Upper lobe of right lung (tissue), 1 donor: ENCODE measurements around the gene TBC1D13. TPM values are rescaled to one million over a fixed set of nuclear protein-coding genes. Genes with fewer than 3 reads are reported as not detected.
"Not testable (repeated sequence)": the region's sequence is repeated elsewhere in the genome, so short reads cannot be mapped to it uniquely, and the experiment has no call there.

Experiments
- ATAC-seq: fragments of 200-7000 bp; cut with Tn5 transposase; one replicate; pipeline ENCODE4 v1.9.1; 2020; ENCODE audit warnings: mild to moderate bottlenecking, moderate library complexity
- DNase-seq: peaks from one replicate; pipeline ENCODE4 v3.0.0-alpha.2; 2020
- H3K27ac ChIP-seq: fragments of 200-600 bp; one replicate; pipeline ENCODE4 v1.8.0; 2022
- H3K27me3 ChIP-seq: fragments of 200-600 bp; one replicate; pipeline ENCODE4 v1.8.0; 2022; ENCODE audit warnings: mild to moderate bottlenecking
- H3K36me3 ChIP-seq: fragments of 200-600 bp; one replicate; pipeline ENCODE4 v1.8.0; 2022
- H3K4me1 ChIP-seq: fragments of 200-600 bp; one replicate; pipeline ENCODE4 v1.8.0; 2022
- H3K4me3 ChIP-seq: fragments of 200-600 bp; one replicate; pipeline ENCODE4 v1.8.0; 2022; ENCODE audit warnings: mild to moderate bottlenecking
- H3K9me3 ChIP-seq: fragments of 200-600 bp; one replicate; pipeline ENCODE4 v1.8.0; 2022
- intact Hi-C: fragments of 100-400 bp; cut with DNase I; formaldehyde crosslinking; loops from one replicate; pipeline ENCODE4 v1.11.0; 2022
- total RNA-seq: library from RNA; stranded (reverse); fragmentation: NEBNext Ultra II Directional; extraction: Animal tissue kit (Norgen Biotek cat#: 25700); gene quantifications from one replicate; pipeline ENCODE4 v1.2.1, GENCODE V29; 2021
- TF ChIP-seq, protein P1 (sequence below): fragments of 200-600 bp; IDR thresholded peaks from one replicate; pipeline ENCODE4 v1.8.0; 2022; ENCODE audit warnings: antibody characterized with exemption
- donor health status: DM: no; HTN: yes; CAD: no; lungs with severe emphysema.

TBC1D13 gene
- total RNA-seq, 1 donor from 2014 or later, result 27.1 TPM

DNA sequence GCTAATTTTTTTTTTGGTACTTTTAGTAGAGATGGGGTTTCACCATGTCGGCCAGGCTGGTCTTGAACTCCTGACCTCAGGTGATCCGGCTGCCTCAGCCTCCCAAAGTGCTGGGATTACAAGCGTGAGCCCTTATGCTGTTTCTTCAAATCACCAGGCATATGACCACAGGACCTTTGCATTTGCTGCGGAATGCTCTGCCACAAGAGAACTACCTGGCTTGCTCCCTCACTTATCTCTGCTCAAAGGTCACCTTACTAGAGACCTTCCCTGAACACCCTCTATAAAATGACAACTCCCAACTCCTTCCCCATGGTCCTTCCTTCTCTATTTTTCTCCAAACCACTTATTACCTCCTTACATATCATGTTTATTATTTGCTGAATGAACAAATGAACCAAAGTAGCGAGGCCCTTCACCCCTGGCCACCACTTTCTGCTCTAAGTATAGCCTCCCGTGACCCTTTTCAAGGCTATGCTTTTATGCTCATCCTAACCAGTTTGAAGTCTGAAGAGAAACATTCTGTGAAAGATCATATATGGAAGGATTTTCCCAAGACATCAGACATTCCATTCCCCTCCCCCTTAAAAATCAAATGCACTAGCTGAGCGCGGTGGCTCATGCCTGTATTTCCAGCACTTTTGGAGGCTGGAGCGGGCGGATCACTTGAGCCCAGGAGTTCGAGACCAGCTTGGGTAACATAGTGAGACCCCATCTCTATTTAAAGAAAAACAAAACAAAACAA is 16.6 kb upstream of the TBC1D13 start:
- Histone ChIP-seq H3K4me1 (peaks cover 16% of the 10 kb centered on the region), H3K36me3 (peaks cover 10% of the 10 kb centered on the region), H3K27me3 (no peaks in the 10 kb centered on the region), H3K4me3 (peak overlapping the region; percentile 91), H3K27ac (peak overlapping the region; percentile 99), H3K9me3 (no peaks in the 10 kb centered on the region)
- ATAC-seq, result no peak
- intact Hi-C loops, result no loop called here
- DNase-seq, result no peak
- TF ChIP-seq, protein P1, sequence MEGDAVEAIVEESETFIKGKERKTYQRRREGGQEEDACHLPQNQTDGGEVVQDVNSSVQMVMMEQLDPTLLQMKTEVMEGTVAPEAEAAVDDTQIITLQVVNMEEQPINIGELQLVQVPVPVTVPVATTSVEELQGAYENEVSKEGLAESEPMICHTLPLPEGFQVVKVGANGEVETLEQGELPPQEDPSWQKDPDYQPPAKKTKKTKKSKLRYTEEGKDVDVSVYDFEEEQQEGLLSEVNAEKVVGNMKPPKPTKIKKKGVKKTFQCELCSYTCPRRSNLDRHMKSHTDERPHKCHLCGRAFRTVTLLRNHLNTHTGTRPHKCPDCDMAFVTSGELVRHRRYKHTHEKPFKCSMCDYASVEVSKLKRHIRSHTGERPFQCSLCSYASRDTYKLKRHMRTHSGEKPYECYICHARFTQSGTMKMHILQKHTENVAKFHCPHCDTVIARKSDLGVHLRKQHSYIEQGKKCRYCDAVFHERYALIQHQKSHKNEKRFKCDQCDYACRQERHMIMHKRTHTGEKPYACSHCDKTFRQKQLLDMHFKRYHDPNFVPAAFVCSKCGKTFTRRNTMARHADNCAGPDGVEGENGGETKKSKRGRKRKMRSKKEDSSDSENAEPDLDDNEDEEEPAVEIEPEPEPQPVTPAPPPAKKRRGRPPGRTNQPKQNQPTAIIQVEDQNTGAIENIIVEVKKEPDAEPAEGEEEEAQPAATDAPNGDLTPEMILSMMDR, result no peak

DNA sequence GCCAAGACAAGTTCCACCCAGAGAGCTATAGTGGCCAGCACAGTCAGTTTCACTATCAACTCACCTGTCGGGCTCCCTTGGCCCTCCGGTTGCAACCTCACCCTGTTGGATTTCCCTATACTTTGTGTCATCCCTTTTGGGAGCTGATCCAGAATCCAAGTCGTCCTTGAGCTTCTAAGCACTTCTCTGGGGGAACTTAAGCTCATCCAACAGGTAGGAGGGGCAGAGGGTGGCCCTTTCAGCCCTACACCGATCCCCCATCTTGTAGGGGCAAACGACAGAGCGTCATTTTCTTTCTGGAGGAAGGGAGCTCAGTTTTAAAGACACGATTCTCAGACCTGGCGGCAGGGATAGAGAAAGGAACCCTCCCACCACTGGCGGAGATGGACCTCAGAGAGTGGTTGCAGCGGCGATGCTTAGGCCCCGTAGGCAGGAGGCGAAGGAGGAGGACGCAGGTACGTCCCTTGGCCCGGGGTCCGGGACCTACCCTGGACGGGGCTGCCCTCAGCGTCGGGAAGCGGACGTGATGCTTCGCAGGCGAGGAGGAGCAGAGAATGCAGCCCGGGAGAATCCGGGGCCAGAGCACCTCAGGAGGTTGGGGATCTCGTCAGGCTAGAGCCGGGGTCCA is 15.8 kb upstream of the TBC1D13 start:
- TF ChIP-seq, protein P1, result no peak
- intact Hi-C loops, result no loop called here
- Histone ChIP-seq H3K36me3 (peaks cover 8% of the 10 kb centered on the region), H3K27ac (peak overlapping the region; percentile 99), H3K9me3 (no peaks in the 10 kb centered on the region), H3K27me3 (no peaks in the 10 kb centered on the region), H3K4me1 (peaks cover 16% of the 10 kb centered on the region), H3K4me3 (peak overlapping the region; percentile 91)
- ATAC-seq, result peak; percentile 45
- DNase-seq, result no peak

DNA sequence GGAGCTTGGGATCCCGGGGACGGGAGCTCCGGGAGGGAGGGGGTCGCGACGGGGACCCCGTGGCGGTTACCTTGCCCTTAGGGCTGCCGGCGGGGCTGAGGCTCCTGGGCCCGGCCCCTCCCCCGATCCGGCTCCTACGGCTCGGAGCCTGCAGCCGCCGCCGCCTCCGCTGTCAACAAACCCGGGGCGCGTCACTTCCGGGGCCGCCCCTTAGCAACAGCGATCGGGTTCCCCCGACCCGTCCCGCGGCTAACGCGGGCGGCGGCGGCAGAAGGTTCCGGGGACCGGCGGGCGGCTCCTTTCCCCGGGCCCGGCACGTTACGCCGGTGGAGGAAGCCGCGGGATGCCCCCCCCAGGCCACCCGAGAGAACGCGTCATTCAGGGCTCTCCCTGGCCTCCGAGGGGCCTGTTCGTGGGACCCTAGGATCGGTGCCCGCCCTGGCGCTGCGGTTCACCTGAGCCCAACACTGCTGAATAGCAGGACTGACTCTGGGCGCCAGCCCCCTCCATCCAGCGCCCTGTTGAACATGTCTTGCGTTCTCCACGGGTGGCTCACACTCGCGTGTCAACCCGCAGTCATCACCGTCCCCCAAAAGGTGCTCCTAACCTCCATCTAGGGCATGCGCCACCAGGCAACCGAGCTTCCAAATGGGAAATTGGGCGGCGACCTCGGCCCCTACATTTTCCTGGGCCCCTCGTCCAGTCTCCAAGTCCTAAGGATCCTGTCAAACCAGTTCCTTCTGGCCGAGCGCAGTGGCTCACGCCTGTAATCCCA is 15.1 kb upstream of the TBC1D13 start, which contains the start of gene ZER1:
Gene ZER1, minus strand, starts transcription at position 183 of the 775 bp plus-strand sequence. CDS start 16,362 bp downstream, outside the sequence.
- TF ChIP-seq, protein P1, result no peak
- Histone ChIP-seq H3K27me3 (no peaks in the 10 kb centered on the region), H3K9me3 (no peaks in the 10 kb centered on the region), H3K4me1 (peaks cover 16% of the 10 kb centered on the region), H3K4me3 (peak within 1 kb of the TSS; percentile 91), H3K36me3 (peaks cover 8% of the 10 kb centered on the region), H3K27ac (peak within 1 kb of the TSS; percentile 99)
- peak; percentile 98 for ATAC-seq
- peak; percentile 97 for DNase-seq
- intact Hi-C loops, result no loop called here

DNA sequence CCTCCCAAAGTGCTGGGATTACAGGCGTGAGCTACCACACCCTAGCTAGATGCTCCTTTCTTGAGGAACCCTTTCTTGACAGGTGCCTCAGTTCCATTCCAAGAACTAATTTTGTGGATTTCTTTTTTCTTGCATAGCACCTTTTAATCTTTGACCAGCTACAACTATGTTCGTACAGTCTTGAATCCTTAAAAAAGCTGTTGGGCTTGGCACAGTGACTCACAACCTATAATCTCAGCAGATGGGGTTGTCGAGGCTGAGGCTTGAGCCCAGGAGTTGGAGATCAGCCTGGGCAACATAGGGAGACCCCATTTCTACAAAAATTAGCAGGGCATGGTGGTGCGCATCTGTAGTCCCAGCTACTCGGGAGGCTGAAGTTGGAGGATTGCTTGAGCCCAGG is 14.0 kb upstream of the TBC1D13 start:
- ATAC-seq (no peak), DNase-seq (no peak)
- Histone ChIP-seq H3K36me3 (no peaks in the 10 kb centered on the region), H3K9me3 (no peaks in the 10 kb centered on the region), H3K27ac (no peak overlapping the region), H3K4me1 (peaks cover 16% of the 10 kb centered on the region), H3K27me3 (no peaks in the 10 kb centered on the region), H3K4me3 (no peak overlapping the region)
- intact Hi-C loops, result no loop called here
- TF ChIP-seq, protein P1, result no peak

DNA sequence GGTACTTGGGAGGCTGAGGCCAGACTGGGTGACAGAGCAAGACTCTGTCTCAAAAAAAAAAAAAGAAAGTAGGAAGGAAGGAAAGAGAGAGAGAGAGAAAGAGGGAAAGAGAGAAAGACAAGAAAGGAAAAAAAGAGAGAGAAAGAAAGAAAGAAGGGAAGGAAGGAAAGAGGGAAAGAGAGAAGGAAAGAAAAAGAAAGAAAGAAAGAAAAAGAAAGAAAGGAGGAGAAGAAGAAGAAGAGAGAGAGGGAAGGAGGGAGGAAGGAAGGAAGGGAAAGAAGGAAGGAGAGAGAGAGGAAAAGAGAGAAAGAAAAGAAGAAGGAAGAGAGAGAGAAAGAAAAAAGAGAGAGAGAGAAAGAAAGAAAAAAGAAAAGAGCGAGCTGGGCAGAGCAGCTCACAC is 12.2 kb upstream of the TBC1D13 start:
- intact Hi-C loops, result no loop called here
- no peaks in the 10 kb centered on the region for H3K36me3 ChIP-seq
- TF ChIP-seq, protein P1, result no peak
- H3K27ac ChIP-seq, result no peak overlapping the region
- peaks cover 13% of the 10 kb centered on the region for H3K4me1 ChIP-seq
- ATAC-seq, result no peak
- no peaks in the 10 kb centered on the region for H3K9me3 ChIP-seq
- DNase-seq, result no peak
- no peak overlapping the region for H3K4me3 ChIP-seq
- no peaks in the 10 kb centered on the region for H3K27me3 ChIP-seq

DNA sequence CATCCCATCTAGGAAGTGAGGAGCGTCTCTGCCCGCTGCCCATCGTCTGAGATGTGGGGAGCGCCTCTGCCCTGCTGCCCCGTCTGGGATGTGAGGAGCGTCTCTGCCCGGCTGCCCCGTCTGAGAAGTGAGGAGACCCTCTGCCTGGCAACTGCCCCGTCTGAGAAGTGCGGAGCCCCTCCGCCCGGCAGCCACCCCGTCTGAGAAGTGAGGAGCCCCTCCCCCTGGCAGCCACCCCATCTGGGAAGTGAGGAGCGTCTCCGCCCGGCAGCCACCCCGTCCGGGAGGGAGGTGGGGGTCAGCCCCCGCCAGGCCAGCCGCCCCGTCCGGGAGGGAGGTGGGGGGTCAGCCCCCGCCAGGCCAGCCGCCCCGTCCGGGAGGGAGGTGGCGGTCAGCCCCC is 7.0 kb upstream of the TBC1D13 start:
- H3K27ac ChIP-seq, DNase-seq, ATAC-seq, intact Hi-C loops, H3K4me1 ChIP-seq, H3K36me3 ChIP-seq, H3K4me3 ChIP-seq, H3K9me3 ChIP-seq, H3K27me3 ChIP-seq: not testable (repeated sequence)
